ENCODE results near the gene UBTD2.

- TF ChIP-seq HDGF (IDR thresholded peaks at IDR 0.05; ENCODE audit: borderline replicate concordance) (no peak), FOXM1 (IDR thresholded peaks at IDR 0.05; ENCODE audit: borderline replicate concordance) (no peak), CTBP1 (IDR thresholded peaks at IDR 0.05; ENCODE audit: borderline replicate concordance) (no peak), TARDBP (IDR thresholded peaks at IDR 0.05) (no peak), SP1 (IDR thresholded peaks at IDR 0.05) (no peak), ZNF384 (IDR thresholded peaks at IDR 0.05) (no peak), FOXA1 (IDR thresholded peaks at IDR 0.05) (no peak), L3MBTL2 (conservative IDR thresholded peaks at IDR 0.05) (no peak), ELF4 (IDR thresholded peaks at IDR 0.05) (no peak), ARNT (IDR thresholded peaks at IDR 0.05) (no peak)
These were observed 99.7 kb downstream of the UBTD2 start for GRCh38 chr5:172183881-172184280.

Data from HEK293T (cell line).